HL-60 (cell line): ENCODE results near the gene MRM2.

ENCODE experiments used
- DNase-seq, 2 experiments: peaks; one replicate each; pipeline ENCODE4 v3.0.0-alpha.2; 2010 to 2020; ENCODE audit warnings: low read depth in 1 of 2, low spot score in 1 of 2
- H3K27ac ChIP-seq: fragments of 250-450 bp; sonication (Bioruptor Pico); replicated peaks from 2 replicates; pipeline ENCODE4 v1.5.1; 2020; ENCODE audit warnings: mild to moderate bottlenecking, moderate library complexity
- H3K27me3 ChIP-seq: fragments of 250-450 bp; sonication (Bioruptor Pico); 2 replicates; pipeline ENCODE4 v1.5.1; 2021; ENCODE audit warnings: mild to moderate bottlenecking, moderate library complexity; ENCODE audit not compliant: insufficient read depth, poor library complexity, severe bottlenecking
- H3K4me3 ChIP-seq: replicated peaks from 2 replicates; pipeline ENCODE4 v1.5.1; 2011; ENCODE audit warnings: mild to moderate bottlenecking, control low read depth, low read length; ENCODE audit not compliant: insufficient read depth
- CTCF ChIP-seq: IDR thresholded peaks from one replicate; pipeline ENCODE4 v1.5.1; 2011; ENCODE audit warnings: low read length, control low read depth, inconsistent platforms; ENCODE audit not compliant: insufficient read depth
- GABPA ChIP-seq: IDR thresholded peaks from 2 replicates; pipeline ENCODE4 v1.6.1; 2012; ENCODE audit warnings: low read depth
- POLR2AphosphoS5 ChIP-seq: IDR thresholded peaks from 2 replicates; pipeline ENCODE4 v1.6.1; 2012; ENCODE audit warnings: low read depth
- REST ChIP-seq: IDR thresholded peaks from 2 replicates; pipeline ENCODE4 v1.6.1; 2012; ENCODE audit warnings: low read depth; ENCODE audit not compliant: insufficient replicate concordance
- SPI1 ChIP-seq: IDR thresholded peaks from 2 replicates; pipeline ENCODE4 v1.6.1; 2012; ENCODE audit warnings: low read depth, mild to moderate bottlenecking, borderline replicate concordance

Gene MRM2

DNA sequence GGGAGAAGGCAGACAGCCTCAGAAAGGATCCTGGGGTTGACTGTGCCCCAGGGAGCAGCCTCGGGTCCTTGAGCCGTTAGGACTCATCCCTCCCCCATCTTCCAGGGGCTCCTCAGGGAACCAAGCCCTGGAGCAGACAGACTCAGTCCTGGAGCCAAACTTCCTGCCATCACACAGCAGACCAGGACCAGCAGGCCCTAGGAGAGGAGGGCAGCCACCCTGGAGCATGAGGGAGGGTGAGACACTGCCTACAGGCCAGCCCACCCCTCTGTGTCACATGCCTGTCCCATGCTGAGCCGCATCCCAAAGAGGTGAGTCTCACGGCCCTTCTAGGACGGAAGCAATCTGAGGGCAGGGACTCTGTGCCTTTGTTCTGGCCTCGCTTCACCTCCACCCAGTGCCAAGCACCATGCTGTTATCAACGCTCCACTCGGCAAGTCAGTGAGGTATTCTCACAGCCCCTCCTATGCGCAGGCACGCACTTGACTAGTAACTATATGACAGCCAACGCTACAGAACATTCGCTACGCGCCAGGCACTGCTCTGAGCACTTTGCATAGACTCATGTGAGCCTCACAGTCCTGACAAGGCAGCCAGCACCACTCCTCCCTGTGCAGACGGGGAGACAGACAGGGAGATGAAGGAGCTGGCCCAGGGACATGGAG, 28.3 kb downstream of the MRM2 start:
- DNase-seq: no peak
- H3K27ac ChIP-seq: no peak overlapping the region
- TF ChIP-seq CTCF: no peak
- TF ChIP-seq GABPA: no peak
- TF ChIP-seq SPI1: no peak
- no peak for TF ChIP-seq REST
- no peak for TF ChIP-seq POLR2AphosphoS5
- H3K4me3 ChIP-seq: no peak overlapping the region
- H3K27me3 ChIP-seq: no peaks in the 10 kb centered on the region

DNA sequence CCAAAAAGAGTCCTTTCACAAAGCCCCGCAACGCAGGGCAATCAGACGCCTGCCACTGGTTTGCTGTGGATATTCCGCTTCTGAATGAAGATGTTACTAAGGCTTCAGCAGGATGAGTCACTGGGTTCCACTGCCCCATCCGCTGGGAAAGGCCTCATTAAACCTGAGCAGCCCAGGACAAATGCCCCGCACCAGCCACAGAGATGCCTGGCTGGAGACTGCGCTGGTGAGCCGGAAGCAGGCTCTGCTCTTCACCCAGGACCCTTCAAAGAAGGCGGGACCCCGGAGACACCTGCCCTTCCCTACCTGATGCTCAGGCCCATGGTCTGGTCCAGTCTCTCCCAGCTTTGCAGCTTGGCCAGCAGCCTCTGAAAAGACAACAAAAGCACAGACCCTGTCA, 29.1 kb downstream of the MRM2 start:
- H3K27ac ChIP-seq: no peak overlapping the region
- no peak for TF ChIP-seq POLR2AphosphoS5
- TF ChIP-seq CTCF: no peak
- TF ChIP-seq REST: no peak
- no peak for TF ChIP-seq GABPA
- no peak for TF ChIP-seq SPI1
- H3K4me3 ChIP-seq: no peak overlapping the region
- H3K27me3 ChIP-seq: no peaks in the 10 kb centered on the region
- no peak for DNase-seq

- TF ChIP-seq POLR2AphosphoS5: no peak
- TF ChIP-seq SPI1: no peak
- TF ChIP-seq GABPA: no peak
- no peak for TF ChIP-seq CTCF
- TF ChIP-seq REST: no peak
- Histone ChIP-seq H3K4me3 (no peak overlapping the region), H3K27ac (no peak overlapping the region), H3K27me3 (no peaks in the 10 kb centered on the region)
- DNase-seq: no peak
Observed at GRCh38 chr7:2211926-2212325, 30.1 kb downstream of the MRM2 start.
